ENCODE data around the gene NFE2L1.
"Not testable (repeated sequence)": the region's sequence is repeated elsewhere in the genome, so short reads cannot be mapped to it uniquely, and the experiment has no call there.

Gene NFE2L1

GRCh38 chr17:48059125-48059668, 11.0 kb downstream of the NFE2L1 start:
- peaks cover 53 to 73% of the 10 kb centered on the region in 2 donors for H3K36me3 ChIP-seq (ENCODE audit: control insufficient read depth in 1 of 2, insufficient read depth in 2 of 2, low read length in 2 of 2)
- no peak overlapping the region for H3K27ac ChIP-seq (ENCODE audit: low read length)
- H3K4me3 ChIP-seq (ENCODE audit: low read depth in 1 of 2, low read length in 2 of 2): no peak overlapping the region
- peaks cover 0 to 17% of the 10 kb centered on the region in 2 donors for H3K4me1 ChIP-seq (ENCODE audit: control insufficient read depth in 1 of 2, insufficient read depth in 2 of 2, low read length in 2 of 2)
- no peaks in the 10 kb centered on the region for H3K9me3 ChIP-seq (ENCODE audit: control insufficient read depth in 1 of 2, low read length in 2 of 2)
- H3K27me3 ChIP-seq (ENCODE audit: low read depth, low read length): no peaks in the 10 kb centered on the region

- Histone ChIP-seq H3K27ac (ENCODE audit: low read length) (no peak overlapping the region), H3K9me3 (ENCODE audit: control insufficient read depth in 1 of 2, low read length in 2 of 2) (no peaks in the 10 kb centered on the region), H3K27me3 (ENCODE audit: low read depth, low read length) (no peaks in the 10 kb centered on the region), H3K4me3 (ENCODE audit: low read depth in 1 of 2, low read length in 2 of 2) (no peak overlapping the region), H3K36me3 (ENCODE audit: control insufficient read depth in 1 of 2, insufficient read depth in 2 of 2, low read length in 2 of 2) (peaks cover 64 to 69% of the 10 kb centered on the region in 2 donors), H3K4me1 (ENCODE audit: control insufficient read depth in 1 of 2, insufficient read depth in 2 of 2, low read length in 2 of 2) (peaks cover 0 to 6% of the 10 kb centered on the region in 2 donors)
Measured at GRCh38 chr17:48060249-48060648, 12.1 kb downstream of the NFE2L1 start.

GRCh38 chr17:48062273-48062672, 14.1 kb downstream of the NFE2L1 start:
- Histone ChIP-seq H3K9me3 (ENCODE audit: control insufficient read depth in 1 of 2, low read length in 2 of 2) (no peaks in the 10 kb centered on the region), H3K27ac (ENCODE audit: low read length) (no peak overlapping the region), H3K27me3 (ENCODE audit: low read depth, low read length) (no peaks in the 10 kb centered on the region), H3K4me1 (ENCODE audit: control insufficient read depth in 1 of 2, insufficient read depth in 2 of 2, low read length in 2 of 2) (no peaks in the 10 kb centered on the region), H3K4me3 (ENCODE audit: low read depth in 1 of 2, low read length in 2 of 2) (no peak overlapping the region), H3K36me3 (ENCODE audit: control insufficient read depth in 1 of 2, insufficient read depth in 2 of 2, low read length in 2 of 2) (peaks cover 53 to 65% of the 10 kb centered on the region in 2 donors)

GRCh38 chr17:48064638-48065037, 16.5 kb downstream of the NFE2L1 start:
- Histone ChIP-seq H3K36me3 (ENCODE audit: control insufficient read depth in 1 of 2, insufficient read depth in 2 of 2, low read length in 2 of 2) (peaks cover 39 to 47% of the 10 kb centered on the region in 2 donors), H3K27me3 (ENCODE audit: low read depth, low read length) (no peaks in the 10 kb centered on the region), H3K4me1 (ENCODE audit: control insufficient read depth in 1 of 2, insufficient read depth in 2 of 2, low read length in 2 of 2) (no peaks in the 10 kb centered on the region), H3K9me3 (ENCODE audit: control insufficient read depth in 1 of 2, low read length in 2 of 2) (no peaks in the 10 kb centered on the region), H3K27ac (ENCODE audit: low read length) (no peak overlapping the region), H3K4me3 (ENCODE audit: low read depth in 1 of 2, low read length in 2 of 2) (no peak overlapping the region)

- no peak overlapping the region for H3K4me3 ChIP-seq (ENCODE audit: low read depth in 1 of 2, low read length in 2 of 2)
Measured at GRCh38 chr17:48066192-48066591, 18.0 kb downstream of the NFE2L1 start.

GRCh38 chr17:48066656-48067055, 18.5 kb downstream of the NFE2L1 start:
- Histone ChIP-seq H3K27ac (ENCODE audit: low read length) (no peak overlapping the region), H3K9me3 (ENCODE audit: control insufficient read depth in 1 of 2, low read length in 2 of 2) (no peaks in the 10 kb centered on the region), H3K27me3 (ENCODE audit: low read depth, low read length) (no peaks in the 10 kb centered on the region), H3K36me3 (ENCODE audit: control insufficient read depth in 1 of 2, insufficient read depth in 2 of 2, low read length in 2 of 2) (peaks cover 33 to 46% of the 10 kb centered on the region in 2 donors), H3K4me1 (ENCODE audit: control insufficient read depth in 1 of 2, insufficient read depth in 2 of 2, low read length in 2 of 2) (no peaks in the 10 kb centered on the region), H3K4me3 (ENCODE audit: low read depth in 1 of 2, low read length in 2 of 2) (no peak overlapping the region)

More at GRCh38 chr17:48066192-48066591, 18.0 kb downstream of the NFE2L1 start:
- Histone ChIP-seq H3K36me3 (ENCODE audit: control insufficient read depth in 1 of 2, insufficient read depth in 2 of 2, low read length in 2 of 2) (peaks cover 28 to 46% of the 10 kb centered on the region in 2 donors), H3K9me3 (ENCODE audit: control insufficient read depth in 1 of 2, low read length in 2 of 2) (no peaks in the 10 kb centered on the region), H3K27ac (ENCODE audit: low read length) (no peak overlapping the region), H3K27me3 (ENCODE audit: low read depth, low read length) (no peaks in the 10 kb centered on the region), H3K4me1 (ENCODE audit: control insufficient read depth in 1 of 2, insufficient read depth in 2 of 2, low read length in 2 of 2) (no peaks in the 10 kb centered on the region)

DNA sequence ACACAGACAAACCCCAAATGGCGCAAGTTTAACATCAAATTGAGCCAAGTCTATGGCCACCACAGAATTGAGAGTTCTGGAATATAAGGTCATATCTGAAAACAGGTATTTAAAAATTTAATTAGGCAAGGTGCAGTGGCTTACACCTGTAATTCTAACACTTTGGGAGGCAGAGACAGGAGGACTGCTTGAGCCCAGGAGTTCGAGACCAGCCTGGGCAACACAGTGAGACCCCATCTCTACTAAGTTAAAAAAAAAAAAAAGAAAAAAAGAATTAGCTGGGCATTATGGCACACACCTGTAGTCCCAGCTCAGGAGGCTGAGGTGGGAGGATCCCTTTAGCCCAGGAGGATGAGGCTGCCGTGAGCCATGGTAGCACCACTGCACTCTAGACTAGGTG, 19.1 kb downstream of the NFE2L1 start:
- Histone ChIP-seq H3K36me3 (ENCODE audit: control insufficient read depth in 1 of 2, insufficient read depth in 2 of 2, low read length in 2 of 2) (peaks cover 32 to 41% of the 10 kb centered on the region in 2 donors), H3K4me3 (ENCODE audit: low read depth in 1 of 2, low read length in 2 of 2) (no peak overlapping the region)

DNA sequence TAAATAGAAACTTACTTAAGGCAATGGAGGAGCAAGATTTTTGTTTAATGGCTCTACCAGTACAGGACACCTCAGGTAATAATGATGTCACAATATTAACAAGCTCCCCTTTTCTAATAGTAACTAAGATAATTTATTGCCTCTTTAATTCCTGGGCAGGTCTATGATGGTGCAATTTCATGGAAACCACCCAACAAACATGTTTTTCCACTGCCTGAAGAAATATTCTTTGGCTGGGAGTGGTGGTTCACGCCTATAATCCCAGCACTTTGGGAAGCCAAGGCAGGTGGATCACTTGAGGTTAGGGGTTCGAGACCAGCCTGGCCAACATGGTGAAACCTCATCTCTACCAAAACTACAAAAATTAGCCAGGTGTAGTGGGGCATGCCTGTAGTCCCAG, 19.6 kb downstream of the NFE2L1 start:
- not testable (repeated sequence) for H3K27ac ChIP-seq (ENCODE audit: low read length); H3K4me1 ChIP-seq (ENCODE audit: control insufficient read depth in 1 of 2, insufficient read depth in 2 of 2, low read length in 2 of 2); H3K4me3 ChIP-seq (ENCODE audit: low read depth in 1 of 2, low read length in 2 of 2); H3K27me3 ChIP-seq (ENCODE audit: low read depth, low read length); H3K9me3 ChIP-seq (ENCODE audit: control insufficient read depth in 1 of 2, low read length in 2 of 2)
- peaks cover 28 to 38% of the 10 kb centered on the region in 2 donors for H3K36me3 ChIP-seq (ENCODE audit: control insufficient read depth in 1 of 2, insufficient read depth in 2 of 2, low read length in 2 of 2)

More for the DNA sequence above, 19.1 kb downstream of the NFE2L1 start:
- no peaks in the 10 kb centered on the region for H3K9me3 ChIP-seq (ENCODE audit: control insufficient read depth in 1 of 2, low read length in 2 of 2)
- H3K4me1 ChIP-seq (ENCODE audit: control insufficient read depth in 1 of 2, insufficient read depth in 2 of 2, low read length in 2 of 2): no peaks in the 10 kb centered on the region
- H3K27ac ChIP-seq (ENCODE audit: low read length): no peak overlapping the region
- H3K27me3 ChIP-seq (ENCODE audit: low read depth, low read length): no peaks in the 10 kb centered on the region

- Histone ChIP-seq H3K36me3 (ENCODE audit: control insufficient read depth in 1 of 2, insufficient read depth in 2 of 2, low read length in 2 of 2) (peaks cover 21 to 38% of the 10 kb centered on the region in 2 donors), H3K4me1 (ENCODE audit: control insufficient read depth in 1 of 2, insufficient read depth in 2 of 2, low read length in 2 of 2) (no peaks in the 10 kb centered on the region), H3K9me3 (ENCODE audit: control insufficient read depth in 1 of 2, low read length in 2 of 2) (no peaks in the 10 kb centered on the region), H3K27me3 (ENCODE audit: low read depth, low read length) (no peaks in the 10 kb centered on the region), H3K4me3 (ENCODE audit: low read depth in 1 of 2, low read length in 2 of 2) (no peak overlapping the region), H3K27ac (ENCODE audit: low read length) (no peak overlapping the region)
Measured at GRCh38 chr17:48068491-48068961, 20.4 kb downstream of the NFE2L1 start.

- peaks cover 23 to 33% of the 10 kb centered on the region in 2 donors for H3K36me3 ChIP-seq (ENCODE audit: control insufficient read depth in 1 of 2, insufficient read depth in 2 of 2, low read length in 2 of 2)
- no peaks in the 10 kb centered on the region for H3K27me3 ChIP-seq (ENCODE audit: low read depth, low read length)
Measured at GRCh38 chr17:48070195-48070594, 22.0 kb downstream of the NFE2L1 start.

GRCh38 chr17:48071654-48072053, 23.5 kb downstream of the NFE2L1 start:
- Histone ChIP-seq H3K27ac (ENCODE audit: low read length) (no peak overlapping the region), H3K9me3 (ENCODE audit: control insufficient read depth in 1 of 2, low read length in 2 of 2) (no peaks in the 10 kb centered on the region), H3K4me3 (ENCODE audit: low read depth in 1 of 2, low read length in 2 of 2) (no peak overlapping the region), H3K36me3 (ENCODE audit: control insufficient read depth in 1 of 2, insufficient read depth in 2 of 2, low read length in 2 of 2) (peaks cover 23 to 35% of the 10 kb centered on the region in 2 donors), H3K27me3 (ENCODE audit: low read depth, low read length) (no peaks in the 10 kb centered on the region), H3K4me1 (ENCODE audit: control insufficient read depth in 1 of 2, insufficient read depth in 2 of 2, low read length in 2 of 2) (peaks cover 0 to 6% of the 10 kb centered on the region in 2 donors)

More at GRCh38 chr17:48070195-48070594, 22.0 kb downstream of the NFE2L1 start:
- no peaks in the 10 kb centered on the region for H3K9me3 ChIP-seq (ENCODE audit: control insufficient read depth in 1 of 2, low read length in 2 of 2)
- no peak overlapping the region for H3K4me3 ChIP-seq (ENCODE audit: low read depth in 1 of 2, low read length in 2 of 2)
- H3K4me1 ChIP-seq (ENCODE audit: control insufficient read depth in 1 of 2, insufficient read depth in 2 of 2, low read length in 2 of 2): peaks cover 0 to 6% of the 10 kb centered on the region in 2 donors
- no peak overlapping the region for H3K27ac ChIP-seq (ENCODE audit: low read length)

- H3K4me1 ChIP-seq (ENCODE audit: control insufficient read depth in 1 of 2, insufficient read depth in 2 of 2, low read length in 2 of 2); H3K9me3 ChIP-seq (ENCODE audit: control insufficient read depth in 1 of 2, low read length in 2 of 2); H3K27ac ChIP-seq (ENCODE audit: low read length); H3K4me3 ChIP-seq (ENCODE audit: low read depth in 1 of 2, low read length in 2 of 2); H3K27me3 ChIP-seq (ENCODE audit: low read depth, low read length): not testable (repeated sequence)
- H3K36me3 ChIP-seq (ENCODE audit: control insufficient read depth in 1 of 2, insufficient read depth in 2 of 2, low read length in 2 of 2): peaks cover 18 to 34% of the 10 kb centered on the region in 2 donors
Measured at GRCh38 chr17:48072811-48073210, 24.7 kb downstream of the NFE2L1 start.
